ENCODE data around the gene MYOZ3.
A peak's percentile ranks its signal among the peaks of the same experiment; 100 is the strongest.

Gene MYOZ3

GRCh38 chr5:150653762-150654556 lies 7.1 kb upstream of the MYOZ3 start:
- no peak for DNase-seq (ENCODE audit: low read depth)
- H3K4me3 ChIP-seq (ENCODE audit: low read depth, low read length) = no peak overlapping the region
- TF ChIP-seq CTCF (IDR thresholded peaks at IDR 0.05; ENCODE audit: insufficient read depth, low read depth, low read length, missing control alignments) = no peak

GRCh38 chr5:150655221-150655620 lies 5.8 kb upstream of the MYOZ3 start:
- TF ChIP-seq CTCF (IDR thresholded peaks at IDR 0.05; ENCODE audit: insufficient read depth, low read depth, low read length, missing control alignments) = no peak
- no peak overlapping the region for H3K4me3 ChIP-seq (ENCODE audit: low read depth, low read length)
- no peak for DNase-seq (ENCODE audit: low read depth)

GRCh38 chr5:150656191-150657132 lies 4.6 kb upstream of the MYOZ3 start:
- peak; percentile 79 for DNase-seq (ENCODE audit: low read depth)
- TF ChIP-seq CTCF (IDR thresholded peaks at IDR 0.05; ENCODE audit: insufficient read depth, low read depth, low read length, missing control alignments) = peak; percentile 71
- H3K4me3 ChIP-seq (ENCODE audit: low read depth, low read length) = peak overlapping the region; percentile 63

- no peak for DNase-seq (ENCODE audit: low read depth)
Observed at GRCh38 chr5:150658121-150658520, 2.9 kb upstream of the MYOZ3 start.

GRCh38 chr5:150658699-150659265 lies 2.3 kb upstream of the MYOZ3 start:
- TF ChIP-seq CTCF (IDR thresholded peaks at IDR 0.05; ENCODE audit: insufficient read depth, low read depth, low read length, missing control alignments) = no peak
- DNase-seq (ENCODE audit: low read depth) = no peak
- H3K4me3 ChIP-seq (ENCODE audit: low read depth, low read length) = no peak overlapping the region

More at GRCh38 chr5:150658121-150658520, 2.9 kb upstream of the MYOZ3 start:
- no peak overlapping the region for H3K4me3 ChIP-seq (ENCODE audit: low read depth, low read length)
- TF ChIP-seq CTCF (IDR thresholded peaks at IDR 0.05; ENCODE audit: insufficient read depth, low read depth, low read length, missing control alignments) = no peak

- no peak overlapping the region for H3K4me3 ChIP-seq (ENCODE audit: low read depth, low read length)
- no peak for DNase-seq (ENCODE audit: low read depth)
- TF ChIP-seq CTCF (IDR thresholded peaks at IDR 0.05; ENCODE audit: insufficient read depth, low read depth, low read length, missing control alignments) = no peak
Observed at GRCh38 chr5:150659360-150660107, 1.5 kb upstream of the MYOZ3 start.
